ENCODE data around the gene PLK5.
"Not testable (repeated sequence)": the region's sequence is repeated elsewhere in the genome, so short reads cannot be mapped to it uniquely, and the experiment has no call there.

The PLK5 gene

DNA sequence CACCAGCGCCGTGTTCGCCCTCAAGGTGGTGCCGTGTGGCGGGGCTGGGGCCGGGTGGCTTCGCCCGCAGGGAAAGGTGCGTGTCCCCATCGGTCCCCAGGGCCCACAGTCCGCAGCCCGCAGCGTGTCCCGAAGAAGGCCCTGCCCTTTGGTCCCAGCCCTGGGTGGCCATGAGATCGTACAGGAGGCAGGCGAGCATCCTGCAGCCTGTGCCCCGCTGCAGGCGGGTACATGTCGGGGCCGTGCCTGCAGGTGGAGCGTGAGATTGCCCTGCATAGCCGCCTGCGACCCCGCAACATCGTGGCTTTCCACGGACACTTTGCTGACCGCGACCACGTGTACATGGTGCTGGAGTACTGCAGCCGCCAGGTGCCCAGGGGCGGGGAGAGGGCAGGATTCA is 1.5 kb downstream of the PLK5 start:
- DNase-seq (ENCODE audit: low read depth): no peak

DNA sequence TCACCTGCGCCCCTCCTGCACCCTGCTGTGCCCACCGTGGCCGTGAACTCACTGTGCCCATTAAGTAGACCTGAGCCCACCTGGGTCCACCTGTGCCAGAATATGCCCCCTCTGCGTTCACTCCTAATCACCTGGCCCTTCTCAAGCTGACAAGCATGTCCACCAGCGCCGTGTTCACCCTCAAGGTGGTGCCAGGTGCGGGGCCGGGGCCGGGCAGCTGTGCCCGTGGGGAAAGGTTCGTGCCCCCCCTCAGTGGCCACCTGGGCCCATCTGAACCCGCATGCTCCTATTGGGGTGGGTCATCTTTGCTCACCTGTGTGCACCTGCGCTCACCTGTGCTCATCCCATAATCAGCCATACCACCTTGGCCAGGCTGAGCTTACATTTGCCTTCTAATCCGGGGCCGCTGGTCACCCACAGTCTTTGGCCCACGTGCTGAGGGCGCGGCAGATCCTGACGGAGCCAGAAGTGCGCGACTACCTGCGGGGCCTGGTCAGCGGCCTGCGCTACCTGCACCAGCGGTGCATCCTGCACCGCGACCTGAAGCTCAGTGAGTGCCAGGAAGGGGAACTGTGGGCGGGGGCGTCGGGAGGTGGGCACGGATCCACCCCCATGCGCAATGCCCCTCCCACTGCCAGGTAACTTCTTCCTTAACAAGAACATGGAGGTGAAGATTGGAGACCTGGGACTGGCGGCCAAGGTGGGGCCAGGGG is 2.3 kb downstream of the PLK5 start:
- no peak for DNase-seq (ENCODE audit: low read depth)

- no peak for DNase-seq (ENCODE audit: low read depth)
These were observed 3.2 kb downstream of the PLK5 start for GRCh38 chr19:1526979-1527649.

DNA sequence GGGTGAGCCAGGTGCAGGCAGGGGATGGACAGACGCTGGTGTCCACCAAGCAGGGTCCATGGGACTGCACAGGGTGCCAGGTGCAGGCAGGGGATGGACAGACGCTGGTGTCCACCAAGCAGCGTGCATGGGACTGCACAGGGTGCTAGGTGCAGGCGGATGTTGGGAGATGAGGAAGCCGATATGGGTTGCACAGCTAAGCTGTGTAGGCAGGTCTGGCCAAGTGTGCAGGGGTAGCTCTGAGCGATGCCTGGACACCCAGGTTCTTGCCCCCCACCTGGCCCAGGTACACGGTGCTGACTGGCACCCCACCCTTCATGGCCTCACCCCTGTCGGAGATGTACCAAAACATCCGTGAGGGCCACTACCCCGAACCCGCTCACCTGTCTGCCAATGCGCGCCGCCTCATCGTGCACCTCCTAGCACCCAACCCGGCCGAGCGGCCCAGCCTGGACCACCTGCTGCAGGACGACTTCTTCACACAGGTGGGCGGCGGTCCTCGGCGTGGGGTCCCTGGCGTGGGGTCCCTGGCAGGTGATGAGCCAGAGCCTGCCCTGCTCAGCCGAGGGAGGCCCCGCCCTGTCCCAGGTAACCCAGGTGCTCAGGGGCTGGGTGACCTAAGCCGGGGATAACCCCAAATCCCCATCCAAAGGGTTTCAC is 3.9 kb downstream of the PLK5 start:
- DNase-seq (ENCODE audit: low read depth): no peak

DNA sequence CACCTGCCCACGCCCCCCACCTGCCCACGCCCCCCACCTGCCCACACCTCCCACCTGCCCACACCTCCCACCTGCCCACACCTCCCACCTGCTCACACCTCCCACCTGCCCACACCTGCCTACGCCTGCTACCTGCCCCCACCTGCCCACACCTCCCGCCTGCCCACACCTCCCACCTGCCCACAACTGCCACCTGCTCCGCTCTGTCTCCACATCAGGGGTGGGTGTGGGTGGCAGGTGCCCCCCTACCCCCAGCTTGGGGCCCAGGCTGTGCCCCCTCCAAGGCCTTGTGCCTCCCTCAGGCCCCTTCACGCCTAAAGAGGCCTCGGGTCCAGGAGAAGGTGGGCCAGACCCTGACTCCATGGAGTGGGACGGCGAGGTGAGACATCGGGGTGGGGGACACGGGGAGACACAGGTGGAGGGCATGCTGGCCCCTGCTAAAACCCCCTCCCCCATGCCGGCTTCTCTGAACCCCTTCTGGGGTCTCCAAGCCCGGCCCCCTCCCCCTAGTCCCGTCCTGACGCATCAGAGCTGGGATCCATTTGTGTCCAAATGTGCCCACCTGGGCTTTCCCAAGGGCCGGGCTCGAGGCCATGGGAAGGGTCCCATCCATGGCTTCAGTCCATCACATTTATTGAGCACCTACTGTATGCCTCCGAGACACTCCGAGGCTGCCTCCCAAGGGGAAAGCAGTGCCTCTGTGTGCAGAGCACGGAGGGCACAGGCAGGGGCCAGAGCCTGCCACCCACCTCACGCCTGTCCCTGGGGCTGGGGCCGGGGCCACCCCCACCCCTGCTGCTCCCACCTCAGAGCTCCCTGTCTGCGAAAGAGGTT is 4.9 kb downstream of the PLK5 start:
- no peak for DNase-seq (ENCODE audit: low read depth)

DNA sequence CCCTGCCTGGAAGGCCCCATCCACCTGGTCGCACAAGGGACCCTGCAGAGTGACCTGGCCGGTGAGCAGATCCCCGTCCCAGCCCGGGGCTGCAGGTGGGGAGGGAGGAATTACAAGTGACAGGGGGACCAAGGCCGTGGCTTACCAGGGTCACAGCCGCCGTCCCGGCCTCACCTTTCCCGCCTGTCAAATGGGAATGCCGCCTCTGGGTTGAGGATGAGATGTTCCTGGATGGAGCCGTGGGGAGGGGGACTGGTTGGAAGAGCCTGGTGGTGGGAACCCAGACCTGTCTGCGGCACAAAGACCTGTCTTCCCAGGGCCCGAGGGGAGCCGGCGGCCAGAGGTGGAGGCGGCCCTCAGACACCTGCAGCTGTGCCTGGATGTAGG is 5.5 kb downstream of the PLK5 start:
- DNase-seq (ENCODE audit: low read depth): no peak

GRCh38 chr19:1530856-1531255 is 7.0 kb downstream of the PLK5 start:
- DNase-seq (ENCODE audit: low read depth): not testable (repeated sequence)

DNA sequence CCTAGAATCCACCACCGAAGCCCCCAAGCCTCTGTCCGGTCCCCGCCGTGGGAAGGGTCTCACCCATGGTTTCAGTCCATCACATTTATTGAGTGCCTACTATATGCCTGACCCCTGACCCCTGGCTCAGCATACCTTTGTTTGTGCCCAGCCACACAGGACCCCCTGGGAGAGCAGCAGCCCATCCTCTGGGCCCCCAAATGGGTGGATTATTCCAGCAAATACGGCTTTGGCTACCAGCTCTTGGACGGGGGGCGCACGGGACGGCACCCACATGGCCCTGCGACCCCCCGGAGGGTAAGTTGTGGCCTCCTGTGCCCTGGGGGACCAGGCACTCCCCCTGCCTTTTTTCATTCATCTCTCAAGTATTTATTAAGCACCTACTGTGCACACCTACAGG is 7.7 kb downstream of the PLK5 start:
- DNase-seq (ENCODE audit: low read depth): no peak

DNA sequence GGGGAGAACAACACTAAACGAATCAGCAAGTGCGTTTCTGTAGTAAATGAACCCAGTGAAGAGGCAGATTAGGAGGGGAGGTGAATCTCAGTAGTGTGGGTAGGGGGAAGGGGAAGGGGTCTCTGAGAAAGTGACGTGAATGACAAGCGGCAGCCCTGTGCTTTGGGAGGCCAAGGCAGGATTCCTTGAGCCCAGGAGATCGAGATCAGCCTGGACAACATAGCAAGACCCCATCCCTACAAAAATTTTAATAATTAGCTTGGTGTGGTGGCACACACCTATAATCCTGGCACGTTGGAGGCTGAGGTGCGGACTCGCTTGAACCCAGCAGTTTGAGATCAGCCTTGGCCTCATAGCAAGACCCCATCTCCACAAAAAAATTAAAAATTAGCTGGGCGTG is 8.1 kb downstream of the PLK5 start:
- DNase-seq (ENCODE audit: low read depth): no peak

GRCh38 chr19:1533510-1534150 is 9.8 kb downstream of the PLK5 start:
- DNase-seq (ENCODE audit: low read depth): no peak

DNA sequence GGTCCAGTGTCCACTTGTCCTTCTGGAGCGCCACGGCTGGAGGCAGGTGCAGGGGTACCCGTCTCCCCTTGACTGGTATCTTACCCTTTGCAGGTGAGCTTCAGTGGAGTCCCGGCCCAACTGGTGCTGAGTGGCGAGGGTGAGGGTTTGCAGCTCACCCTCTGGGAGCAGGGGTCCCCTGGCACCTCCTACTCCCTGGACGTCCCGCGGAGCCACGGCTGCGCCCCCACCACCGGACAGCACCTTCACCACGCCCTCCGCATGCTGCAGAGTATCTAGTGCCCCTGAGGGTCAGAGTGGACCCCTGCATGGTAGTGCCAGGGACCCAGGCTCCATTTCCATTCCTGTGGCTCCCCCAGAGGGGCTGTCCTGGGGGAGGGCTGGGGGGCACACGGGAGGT is 11.1 kb downstream of the PLK5 start:
- no peak for DNase-seq (ENCODE audit: low read depth)

GRCh38 chr19:1535699-1536098 is 11.8 kb downstream of the PLK5 start:
- DNase-seq (ENCODE audit: low read depth): not testable (repeated sequence)

DNA sequence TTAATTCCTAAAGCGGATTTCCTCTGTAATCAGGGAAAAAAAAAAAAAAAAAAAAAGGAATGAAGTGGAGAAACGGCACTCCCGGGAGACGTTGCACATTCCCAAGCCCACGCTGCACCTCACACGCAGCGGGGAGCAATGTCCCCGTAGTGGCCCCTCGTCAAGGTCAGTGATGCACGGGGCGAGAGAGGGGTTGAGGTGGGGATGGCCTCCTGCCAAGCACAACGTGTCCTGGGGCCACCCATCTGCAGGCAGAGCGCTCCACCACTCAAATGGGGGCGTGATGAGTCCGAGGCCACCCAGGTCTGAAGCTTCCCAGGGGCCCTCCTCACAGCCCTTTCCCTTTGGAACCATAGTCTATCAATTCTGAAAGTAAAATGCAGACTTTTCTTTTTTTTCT is 15.1 kb downstream of the PLK5 start:
- no peak for DNase-seq (ENCODE audit: low read depth)

DNA sequence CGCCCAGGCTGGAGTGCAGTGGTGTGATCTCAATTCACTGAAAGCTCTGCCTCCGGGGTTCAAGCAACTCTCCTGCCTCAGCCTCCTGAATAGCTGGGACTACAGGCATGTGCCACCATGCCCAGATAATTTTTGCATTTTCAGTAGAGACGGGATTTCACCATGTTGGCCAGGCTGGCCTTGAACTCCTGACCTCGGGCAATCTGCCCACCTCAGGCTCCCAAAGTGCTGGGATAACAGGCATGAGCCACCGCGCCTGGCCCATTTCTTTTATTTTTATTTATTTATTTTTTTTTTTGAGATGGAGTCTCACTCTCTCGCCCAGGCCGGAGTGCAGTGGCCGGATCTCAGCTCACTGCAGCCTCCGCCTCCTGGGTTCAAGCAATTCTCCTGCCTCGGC is 15.9 kb downstream of the PLK5 start:
- not testable (repeated sequence) for DNase-seq (ENCODE audit: low read depth)

DNA sequence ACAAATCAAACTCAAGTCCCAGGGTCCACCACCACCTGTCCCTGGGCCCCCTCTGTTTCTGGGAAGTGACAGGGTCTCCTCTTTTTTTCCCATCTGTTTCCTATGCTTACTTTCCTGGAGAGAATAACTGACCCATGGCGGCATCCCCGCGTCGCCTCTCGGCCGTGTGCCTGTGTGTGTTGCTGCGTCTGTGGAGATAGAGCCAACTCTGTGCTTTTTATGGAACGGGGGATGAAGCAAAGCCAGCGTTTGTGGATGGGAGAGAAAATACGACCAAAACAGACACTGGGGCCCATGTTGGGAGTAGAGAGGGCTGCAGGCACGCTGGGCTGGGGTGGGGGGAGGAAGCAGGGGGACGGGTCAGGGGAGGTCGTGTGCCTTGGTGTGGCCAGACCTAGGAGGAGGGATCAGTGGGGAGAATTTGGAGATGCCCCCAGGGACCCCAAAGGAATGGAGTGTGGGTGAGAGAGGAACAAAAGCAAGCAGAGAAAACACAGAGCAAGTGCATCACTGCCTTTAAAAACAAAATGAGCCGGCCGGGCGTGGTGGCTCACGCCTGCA is 16.6 kb downstream of the PLK5 start:
- DNase-seq (ENCODE audit: low read depth): no peak

- DNase-seq (ENCODE audit: low read depth): no peak
These were observed 25.6 kb downstream of the PLK5 start for GRCh38 chr19:1549332-1549945.

DNA sequence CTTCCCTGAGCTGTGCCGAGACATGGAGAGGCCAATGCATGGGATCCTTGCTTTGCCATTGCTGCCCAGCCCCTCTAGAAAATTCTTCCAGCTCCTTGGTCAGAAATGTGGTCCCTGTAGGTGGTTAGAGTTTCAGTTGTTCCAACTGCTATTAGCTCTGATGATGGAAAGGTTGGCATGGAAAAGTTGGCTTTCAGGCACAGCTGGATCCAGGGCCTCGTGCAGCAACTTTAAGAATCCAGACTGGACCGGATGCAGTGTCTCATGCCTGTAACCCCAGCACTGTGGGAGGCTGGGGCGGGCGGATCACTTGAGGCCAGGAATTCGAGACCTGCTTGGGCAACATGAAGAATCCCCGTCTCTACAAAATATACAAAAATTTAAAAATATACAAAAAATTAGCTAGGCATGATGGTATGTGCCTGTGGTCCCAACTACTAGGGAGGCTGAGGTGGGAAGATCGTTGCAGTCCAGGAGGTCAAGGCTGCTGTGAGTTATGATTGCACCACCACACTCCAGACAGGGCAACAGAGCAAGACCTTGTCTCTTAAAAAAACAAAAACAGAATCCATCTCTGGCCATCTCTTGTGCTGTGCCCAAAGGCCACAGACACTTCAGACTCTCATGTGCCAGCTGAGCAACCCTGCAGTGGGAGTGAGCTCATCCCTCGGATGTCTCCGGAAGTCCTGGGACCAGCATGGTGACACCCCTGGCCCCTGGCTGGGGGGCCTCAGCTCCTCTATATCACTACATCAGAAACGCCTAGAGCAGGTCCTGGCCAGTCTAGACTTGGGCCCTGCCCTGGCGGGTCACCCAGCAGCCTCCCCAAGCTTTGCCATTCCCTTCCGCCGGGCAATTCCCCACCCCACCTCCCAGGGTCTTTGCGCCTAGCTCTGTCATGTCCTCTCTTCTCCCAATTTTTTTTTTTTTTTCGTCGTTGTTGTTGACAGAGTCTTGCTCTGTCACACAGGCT is 27.5 kb downstream of the PLK5 start:
- no peak for DNase-seq (ENCODE audit: low read depth)

DNA sequence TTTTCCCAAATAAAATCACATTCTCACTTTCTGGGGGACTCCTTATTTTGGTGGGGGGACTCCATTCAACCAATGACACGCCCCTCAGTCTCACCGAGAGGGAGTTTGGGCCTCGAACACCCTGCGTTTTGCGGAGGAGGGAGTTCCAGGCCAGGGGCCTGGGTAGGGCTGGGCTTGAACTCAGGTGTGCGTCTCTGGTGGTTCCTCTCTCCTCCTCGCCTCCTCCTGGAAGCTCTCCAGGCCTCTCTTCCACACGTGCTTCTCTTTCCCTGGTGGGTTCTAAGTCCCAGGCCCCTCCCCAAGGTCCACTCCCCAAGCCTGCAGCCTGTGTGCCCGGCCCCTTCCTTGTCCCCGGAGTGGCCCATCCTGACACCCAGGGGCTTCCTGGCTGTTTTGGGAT is 29.5 kb downstream of the PLK5 start:
- DNase-seq (ENCODE audit: low read depth): no peak

DNA sequence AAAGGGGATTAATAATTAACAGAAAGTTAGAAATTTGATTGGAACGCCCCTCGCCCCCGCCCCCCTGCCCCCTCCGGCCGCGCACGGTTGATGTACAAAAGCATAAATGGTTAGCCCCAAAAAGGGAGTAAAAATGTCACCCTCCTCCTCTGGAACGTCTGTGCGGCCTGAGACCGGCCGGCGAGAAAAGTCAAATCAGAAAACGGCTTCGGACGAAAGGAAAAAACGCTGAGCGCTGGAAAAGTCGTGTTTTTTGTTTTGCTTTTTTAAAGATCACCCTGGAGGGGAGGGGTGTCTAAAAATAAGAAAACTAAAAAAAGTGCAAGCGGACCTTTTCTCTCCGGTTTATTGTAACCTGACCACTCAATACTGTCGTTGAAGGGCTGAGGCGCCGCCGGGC is 31.1 kb downstream of the PLK5 start:
- DNase-seq (ENCODE audit: low read depth): no peak
